UCSD-AML1 (cell line): Measurements from ENCODE around the gene NETO1.

Experiments
- DNase-seq: peaks from one replicate; lab custom pipeline; 2025; ENCODE audit not compliant: unreplicated experiment; lab: John Stamatoyannopoulos, UW

Gene NETO1, protein sequence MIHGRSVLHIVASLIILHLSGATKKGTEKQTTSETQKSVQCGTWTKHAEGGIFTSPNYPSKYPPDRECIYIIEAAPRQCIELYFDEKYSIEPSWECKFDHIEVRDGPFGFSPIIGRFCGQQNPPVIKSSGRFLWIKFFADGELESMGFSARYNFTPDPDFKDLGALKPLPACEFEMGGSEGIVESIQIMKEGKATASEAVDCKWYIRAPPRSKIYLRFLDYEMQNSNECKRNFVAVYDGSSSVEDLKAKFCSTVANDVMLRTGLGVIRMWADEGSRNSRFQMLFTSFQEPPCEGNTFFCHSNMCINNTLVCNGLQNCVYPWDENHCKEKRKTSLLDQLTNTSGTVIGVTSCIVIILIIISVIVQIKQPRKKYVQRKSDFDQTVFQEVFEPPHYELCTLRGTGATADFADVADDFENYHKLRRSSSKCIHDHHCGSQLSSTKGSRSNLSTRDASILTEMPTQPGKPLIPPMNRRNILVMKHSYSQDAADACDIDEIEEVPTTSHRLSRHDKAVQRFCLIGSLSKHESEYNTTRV

GRCh38 chr18:72867746-72868584 lies at the start of gene NETO1:
NETO1 (minus strand) TSS chr18:72867987; CDS start chr18:72867291, 696 bp downstream.
- no peak for DNase-seq

DNA sequence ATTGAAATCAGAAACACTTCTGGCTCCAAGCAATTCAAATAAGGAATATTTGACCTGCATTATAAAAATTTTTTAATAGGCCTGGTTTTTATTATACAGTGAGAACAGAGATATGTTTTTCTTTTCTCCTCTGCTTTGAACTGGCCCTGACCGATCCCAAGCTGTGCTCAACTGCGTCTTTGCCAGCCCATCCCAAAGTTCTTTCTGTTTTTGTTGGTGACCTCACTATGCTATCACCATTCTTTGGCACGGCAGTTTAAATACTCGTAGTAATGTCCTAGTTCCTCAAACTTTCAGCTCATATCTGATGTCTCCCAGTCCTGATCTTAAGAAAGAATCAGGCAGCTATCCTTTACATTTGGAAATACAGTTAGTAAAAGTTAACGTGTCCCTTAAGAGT lies 42.3 kb upstream of the NETO1 start:
- no peak for DNase-seq

GRCh38 chr18:72908181-72908580 lies 40.4 kb upstream of the NETO1 start:
- DNase-seq = no peak

DNA sequence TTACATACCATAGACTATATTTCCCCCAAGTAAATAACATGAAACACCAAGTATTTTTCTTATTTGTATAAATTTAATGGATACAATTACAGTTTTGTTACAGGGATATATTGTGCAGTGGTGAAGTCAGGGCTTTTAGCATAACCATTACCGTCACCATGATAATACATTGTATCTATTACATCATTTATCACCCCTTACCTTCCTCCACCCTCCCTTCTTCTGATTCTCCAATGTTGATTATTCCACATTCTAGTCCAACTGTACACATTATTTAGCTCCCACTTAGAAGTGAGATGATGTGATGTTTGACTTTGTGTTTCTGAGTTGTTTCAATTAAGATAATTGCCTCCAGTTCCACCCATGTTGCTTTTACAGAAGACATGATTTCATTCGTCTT lies 35.2 kb upstream of the NETO1 start:
- no peak for DNase-seq

- no peak for DNase-seq
Measured at GRCh38 chr18:72899338-72899737, 31.6 kb upstream of the NETO1 start.

GRCh38 chr18:72898870-72899269 lies 31.1 kb upstream of the NETO1 start:
- no peak for DNase-seq

GRCh38 chr18:72895548-72895947 lies 27.8 kb upstream of the NETO1 start:
- no peak for DNase-seq

- no peak for DNase-seq
Measured at GRCh38 chr18:72878561-72878960, 10.8 kb upstream of the NETO1 start.

GRCh38 chr18:72878143-72878542 lies 10.4 kb upstream of the NETO1 start:
- no peak for DNase-seq

GRCh38 chr18:72871091-72871490 lies 3.3 kb upstream of the NETO1 start:
- no peak for DNase-seq

GRCh38 chr18:72869226-72870185 lies 1.7 kb upstream of the NETO1 start:
- DNase-seq = no peak

DNA sequence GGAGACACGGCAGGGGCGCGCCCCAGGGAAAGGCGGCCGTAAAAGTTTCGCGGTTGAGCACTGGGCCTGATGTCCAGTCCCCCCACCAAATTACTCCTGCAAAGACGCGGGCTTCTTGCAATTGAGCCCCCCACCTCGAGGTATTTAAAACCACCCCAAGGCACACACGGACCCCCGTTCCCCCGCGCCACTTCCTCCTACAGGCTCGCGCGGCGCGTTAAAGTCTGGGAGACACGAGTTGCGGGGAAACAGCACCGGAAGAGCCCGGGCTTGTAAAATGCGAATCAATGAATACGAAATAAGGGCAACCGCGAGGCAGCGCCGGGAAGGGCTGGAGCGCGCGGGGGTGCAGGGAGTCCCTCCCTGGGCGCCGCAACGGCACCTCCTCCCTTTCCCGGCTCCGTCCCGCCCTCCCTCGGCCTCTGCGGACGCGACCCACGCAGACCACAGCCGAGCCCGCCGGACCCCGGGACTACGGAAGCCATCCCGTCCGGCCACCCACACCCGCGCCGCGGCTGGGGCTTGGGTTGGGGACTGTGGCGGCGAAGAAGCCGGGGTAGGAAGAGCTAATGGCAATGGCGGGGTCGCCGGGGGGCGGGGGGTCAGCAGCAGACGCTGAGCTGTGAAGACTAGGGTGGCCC lies 918 bp upstream of the NETO1 start:
- DNase-seq = no peak

GRCh38 chr18:72866901-72867745 lies 664 bp downstream of the NETO1 start:
- DNase-seq = no peak

GRCh38 chr18:72866442-72866900 lies 1.3 kb downstream of the NETO1 start:
- no peak for DNase-seq

DNA sequence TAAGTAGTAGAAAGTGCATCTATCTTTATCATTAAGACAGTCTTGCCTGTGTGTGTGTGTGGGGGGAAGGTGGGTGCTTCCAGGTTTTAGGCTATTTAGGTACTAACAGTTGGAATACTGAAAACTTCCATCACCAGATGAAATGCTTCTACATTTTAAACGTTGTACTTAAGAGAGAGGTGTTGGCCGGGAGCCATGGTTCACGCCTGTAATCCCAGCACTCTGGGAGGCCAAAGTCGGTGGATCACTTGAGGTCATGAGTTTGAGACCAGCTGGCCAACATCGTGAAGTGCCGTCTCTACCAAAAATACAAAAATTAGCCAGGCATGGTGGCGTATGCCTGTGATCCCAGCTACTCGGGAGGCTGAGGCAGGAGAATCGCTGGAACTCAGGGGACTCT lies 4.0 kb downstream of the NETO1 start:
- DNase-seq = no peak

- DNase-seq = no peak
Measured at GRCh38 chr18:72859088-72859487, 8.7 kb downstream of the NETO1 start.

DNA sequence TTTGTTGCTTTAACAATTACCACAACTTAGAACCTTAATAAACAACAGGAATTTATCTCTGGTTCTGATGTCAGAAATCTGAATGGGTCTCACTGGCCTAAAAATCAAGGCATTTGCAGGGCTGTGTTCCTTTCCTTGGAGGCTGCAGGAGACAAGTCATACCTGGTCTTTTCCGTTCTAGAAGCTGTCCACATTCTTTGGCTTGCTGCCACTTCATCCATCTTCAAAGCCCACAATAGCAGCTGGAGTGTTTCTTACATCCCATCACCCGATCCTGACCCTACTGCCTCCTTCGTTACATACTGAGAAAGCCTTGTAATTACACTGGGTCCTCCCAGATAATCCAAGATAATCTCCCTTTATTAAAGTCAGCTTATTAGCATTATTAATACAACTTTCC lies 18.1 kb downstream of the NETO1 start:
- DNase-seq = no peak

- DNase-seq = no peak
Measured at GRCh38 chr18:72848503-72849237, 19.1 kb downstream of the NETO1 start.

- no peak for DNase-seq
Measured at GRCh38 chr18:72847771-72848170, 20.0 kb downstream of the NETO1 start.
